Ascending aorta (tissue), 2 donors: ENCODE results near the gene BEND7. TPM values are rescaled to one million over a fixed set of nuclear protein-coding genes. Genes with fewer than 3 reads are reported as not detected.
"Not testable (repeated sequence)": the region's sequence is repeated elsewhere in the genome, so short reads cannot be mapped to it uniquely, and the experiment has no call there.

Experiments
- DNase-seq, 2 donors: peaks; one replicate each; pipeline ENCODE4 v3.0.0-alpha.2; 2019; ENCODE audit warnings: low spot score in 2 of 2
- H3K27ac ChIP-seq, 2 donors: fragments of 200-600 bp; sonication (generic); one replicate each; pipeline ENCODE4 v1.5.1; 2016 to 2017; ENCODE audit warnings: mild to moderate bottlenecking in 1 of 2
- H3K27me3 ChIP-seq: fragments of 200-600 bp; sonication (generic); one replicate; pipeline ENCODE4 v1.5.1; 2017
- H3K36me3 ChIP-seq, 2 donors: fragments of 200-600 bp; sonication (generic); one replicate each; pipeline ENCODE4 v1.5.1; 2016
- H3K4me1 ChIP-seq, 2 donors: fragments of 200-600 bp; sonication (generic); one replicate each; pipeline ENCODE4 v1.5.1; 2016 to 2017; ENCODE audit warnings: mild to moderate bottlenecking in 1 of 2
- H3K4me3 ChIP-seq, 2 donors: fragments of 200-600 bp; sonication (generic); one replicate each; pipeline ENCODE4 v1.5.1; 2016 to 2017; ENCODE audit warnings: mild to moderate bottlenecking in 1 of 2
- H3K9me3 ChIP-seq, 2 donors: fragments of 200-600 bp; sonication (generic); one replicate each; pipeline ENCODE4 v1.5.1; 2016
- intact Hi-C: fragments of 100-400 bp; cut with DNase I; formaldehyde crosslinking; loops from one replicate; pipeline ENCODE4 v1.15.1; 2023
- total RNA-seq: library from RNA; depleted of rRNA; stranded (reverse); fragments of >200 nt; gene quantifications from one replicate; pipeline ENCODE4 v1.1.0, GENCODE V29; 2016
- TF ChIP-seq, protein P1 (sequence below), 3 experiments: fragments of 200-600 bp in 2 of 3; fragments of 450-650 bp in 1 of 3; sonication (generic) in 2 of 3; IDR thresholded peaks; one replicate each; pipeline ENCODE4 v1.5.1; 2016 to 2019; ENCODE audit warnings: antibody characterized with exemption in 3 of 3, mild to moderate bottlenecking in 1 of 3, moderate library complexity in 1 of 3

Gene BEND7
- total RNA-seq, 1 donor from 2014 or later = 6.9 TPM

DNA sequence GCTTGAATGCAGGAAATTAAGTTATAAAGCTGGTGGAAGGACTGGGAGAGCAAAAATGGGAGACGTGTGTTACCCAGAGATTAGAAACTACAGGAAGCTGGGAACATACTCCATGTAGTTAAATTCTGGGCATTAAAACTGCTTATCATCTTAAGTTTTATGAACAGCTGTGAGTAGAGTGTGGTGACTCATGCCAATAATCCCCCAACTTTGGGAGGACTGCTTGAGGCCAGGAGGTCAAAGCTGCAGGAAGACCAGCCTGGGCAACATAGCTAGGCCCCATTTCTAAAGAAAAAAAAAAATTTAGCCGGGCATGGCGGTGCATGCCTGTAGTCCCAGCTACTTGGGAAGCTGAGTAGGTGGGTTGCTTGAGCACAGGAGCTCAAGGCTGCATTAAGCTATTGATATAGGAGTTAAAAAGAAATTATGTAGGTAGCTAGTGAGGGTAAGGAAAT lies 124.5 kb downstream of the BEND7 start:
- H3K4me3 ChIP-seq = no peak overlapping the region
- no peaks in the 10 kb centered on the region for H3K36me3 ChIP-seq
- H3K27me3 ChIP-seq = no peaks in the 10 kb centered on the region
- no peak for DNase-seq
- intact Hi-C loops = no loop called here
- H3K4me1 ChIP-seq = no peaks in the 10 kb centered on the region
- H3K27ac ChIP-seq = no peak overlapping the region
- TF ChIP-seq, protein P1, sequence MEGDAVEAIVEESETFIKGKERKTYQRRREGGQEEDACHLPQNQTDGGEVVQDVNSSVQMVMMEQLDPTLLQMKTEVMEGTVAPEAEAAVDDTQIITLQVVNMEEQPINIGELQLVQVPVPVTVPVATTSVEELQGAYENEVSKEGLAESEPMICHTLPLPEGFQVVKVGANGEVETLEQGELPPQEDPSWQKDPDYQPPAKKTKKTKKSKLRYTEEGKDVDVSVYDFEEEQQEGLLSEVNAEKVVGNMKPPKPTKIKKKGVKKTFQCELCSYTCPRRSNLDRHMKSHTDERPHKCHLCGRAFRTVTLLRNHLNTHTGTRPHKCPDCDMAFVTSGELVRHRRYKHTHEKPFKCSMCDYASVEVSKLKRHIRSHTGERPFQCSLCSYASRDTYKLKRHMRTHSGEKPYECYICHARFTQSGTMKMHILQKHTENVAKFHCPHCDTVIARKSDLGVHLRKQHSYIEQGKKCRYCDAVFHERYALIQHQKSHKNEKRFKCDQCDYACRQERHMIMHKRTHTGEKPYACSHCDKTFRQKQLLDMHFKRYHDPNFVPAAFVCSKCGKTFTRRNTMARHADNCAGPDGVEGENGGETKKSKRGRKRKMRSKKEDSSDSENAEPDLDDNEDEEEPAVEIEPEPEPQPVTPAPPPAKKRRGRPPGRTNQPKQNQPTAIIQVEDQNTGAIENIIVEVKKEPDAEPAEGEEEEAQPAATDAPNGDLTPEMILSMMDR (IDR thresholded peaks at IDR 0.05) = no peak
- H3K9me3 ChIP-seq = no peaks in the 10 kb centered on the region

DNA sequence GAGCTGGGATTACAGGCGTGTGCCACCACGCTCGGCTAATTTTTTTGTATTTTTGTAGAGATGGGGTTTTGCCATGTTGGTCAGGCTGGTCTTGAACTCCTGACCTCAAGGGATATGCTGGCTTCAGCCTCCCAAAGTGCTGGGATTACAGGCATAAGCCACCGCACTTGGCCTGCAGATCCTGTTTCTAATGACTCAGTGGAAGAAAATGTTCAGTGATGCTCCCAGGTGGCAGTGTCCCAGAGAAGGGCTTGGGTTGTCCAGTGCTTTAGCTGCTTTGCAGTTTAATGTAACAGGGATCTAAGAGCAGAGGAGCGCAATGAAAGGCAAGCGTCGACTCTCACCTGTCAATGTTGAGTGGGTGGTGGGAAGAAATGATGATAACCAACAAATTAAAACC lies 125.4 kb downstream of the BEND7 start:
- not testable (repeated sequence) for DNase-seq

DNA sequence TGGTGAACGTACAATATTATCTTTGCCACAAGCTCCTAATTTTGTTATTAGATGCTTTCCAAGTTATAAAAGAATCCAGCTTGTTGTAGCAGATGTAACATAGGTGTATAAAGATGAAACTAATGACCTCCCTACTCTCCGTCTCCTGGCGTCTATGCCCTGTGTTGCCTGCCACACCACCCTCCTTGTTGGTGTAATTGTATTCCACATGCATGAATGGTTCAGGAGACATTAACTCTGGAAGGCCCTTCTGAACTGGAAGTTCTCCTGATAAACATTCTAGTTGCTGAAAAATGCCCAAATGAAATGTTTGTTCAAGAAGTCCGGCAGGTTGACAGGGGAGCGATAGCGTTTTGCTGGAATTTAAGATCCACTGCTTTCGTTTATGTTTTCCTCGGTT lies 126.8 kb downstream of the BEND7 start:
- no peaks in the 10 kb centered on the region for H3K27me3 ChIP-seq
- H3K27ac ChIP-seq = no peak overlapping the region
- H3K9me3 ChIP-seq = no peaks in the 10 kb centered on the region
- TF ChIP-seq, protein P1 (IDR thresholded peaks at IDR 0.05) = no peak
- DNase-seq = no peak
- H3K4me1 ChIP-seq = no peaks in the 10 kb centered on the region
- H3K4me3 ChIP-seq = no peak overlapping the region
- intact Hi-C loops = no loop called here
- H3K36me3 ChIP-seq = no peaks in the 10 kb centered on the region

More for the DNA sequence above, 125.4 kb downstream of the BEND7 start:
- H3K27me3 ChIP-seq, H3K9me3 ChIP-seq, intact Hi-C loops, H3K27ac ChIP-seq, H3K4me1 ChIP-seq, H3K36me3 ChIP-seq, H3K4me3 ChIP-seq: not testable (repeated sequence)

DNA sequence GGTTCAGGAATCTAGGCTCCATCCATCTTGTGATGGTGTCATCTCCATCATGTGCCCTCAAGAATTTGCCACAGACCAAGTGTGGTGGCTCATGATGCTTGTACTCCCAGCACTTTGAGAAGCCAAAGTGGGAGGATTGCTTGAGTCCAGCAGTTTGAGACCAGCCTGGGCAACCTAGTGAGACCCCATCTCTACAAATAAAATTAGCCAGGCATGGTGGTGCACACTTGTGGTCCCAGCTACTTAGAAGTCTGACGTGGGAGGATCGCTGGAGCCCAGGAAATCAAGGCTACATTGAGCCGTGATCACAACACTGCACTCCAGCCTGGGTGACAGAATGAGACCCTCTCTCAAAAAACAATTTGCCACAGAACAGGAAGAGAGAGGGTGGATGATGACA lies 127.7 kb downstream of the BEND7 start:
- TF ChIP-seq, protein P1 (IDR thresholded peaks at IDR 0.05) = no peak
- no peaks in the 10 kb centered on the region for H3K9me3 ChIP-seq
- DNase-seq = no peak
- H3K27me3 ChIP-seq = no peaks in the 10 kb centered on the region
- no peaks in the 10 kb centered on the region for H3K4me1 ChIP-seq
- H3K27ac ChIP-seq = no peak overlapping the region
- intact Hi-C loops = no loop called here
- no peak overlapping the region for H3K4me3 ChIP-seq
- no peaks in the 10 kb centered on the region for H3K36me3 ChIP-seq

DNA sequence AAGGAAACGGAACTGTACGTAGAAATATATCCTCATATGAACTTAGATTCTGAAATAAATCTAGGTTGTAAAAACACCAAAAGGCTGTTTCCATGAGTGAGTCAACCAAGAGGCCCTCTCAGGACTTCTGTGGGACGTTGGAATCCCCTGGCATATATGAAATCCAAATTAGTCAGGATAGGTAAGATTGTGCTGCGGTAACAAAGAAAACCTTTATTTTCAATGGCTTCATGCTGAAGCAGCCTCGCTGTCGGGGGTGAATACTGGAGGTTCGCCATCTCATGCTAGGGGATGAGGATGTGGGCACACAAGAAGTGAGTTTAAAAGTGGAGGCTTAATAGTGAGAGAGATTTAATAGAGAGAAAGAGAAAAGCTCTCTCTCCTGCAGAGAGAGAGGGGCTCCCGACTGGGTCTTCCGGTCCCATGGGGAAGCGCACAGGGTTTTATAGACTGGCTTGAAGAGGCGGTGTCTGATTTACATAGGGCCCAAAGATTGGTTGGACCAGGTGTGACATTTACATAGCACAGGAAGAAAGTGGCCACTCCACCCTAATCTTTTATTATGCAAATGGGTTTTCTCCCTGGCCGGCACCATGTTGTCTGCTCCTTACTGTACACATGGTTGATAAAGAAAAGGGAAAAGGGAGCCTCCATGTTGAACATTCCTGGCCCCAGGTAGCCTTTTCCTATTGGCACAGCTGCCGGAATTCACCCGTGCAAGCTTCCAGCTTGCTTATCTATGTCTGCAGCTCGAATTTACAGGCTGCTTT lies 128.4 kb downstream of the BEND7 start:
- TF ChIP-seq, protein P1 (IDR thresholded peaks at IDR 0.05) = no peak
- H3K27ac ChIP-seq = no peak overlapping the region
- no peaks in the 10 kb centered on the region for H3K27me3 ChIP-seq
- H3K4me1 ChIP-seq = no peaks in the 10 kb centered on the region
- no peak overlapping the region for H3K4me3 ChIP-seq
- no peaks in the 10 kb centered on the region for H3K9me3 ChIP-seq
- no peak for DNase-seq
- intact Hi-C loops = no loop called here
- no peaks in the 10 kb centered on the region for H3K36me3 ChIP-seq

DNA sequence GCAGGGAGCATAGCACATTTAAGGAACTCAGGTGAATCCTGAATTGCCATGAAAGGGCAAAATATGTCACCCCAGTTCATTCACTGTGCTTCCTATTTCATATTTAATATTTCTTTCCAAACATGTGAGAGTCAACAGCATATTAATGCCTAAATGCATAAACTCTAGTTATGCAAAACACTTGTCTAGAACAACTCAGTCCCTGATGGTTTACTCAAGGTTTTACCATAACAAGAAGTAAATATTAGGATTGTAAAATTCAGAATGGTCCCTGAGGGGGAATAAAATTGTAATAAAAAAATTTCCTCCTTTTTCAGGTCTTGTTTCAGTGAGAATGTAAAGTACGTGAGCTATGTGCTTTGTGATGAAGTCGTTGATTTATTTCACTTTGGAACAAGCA lies 129.1 kb downstream of the BEND7 start:
- TF ChIP-seq, protein P1 (IDR thresholded peaks at IDR 0.05) = no peak
- no peaks in the 10 kb centered on the region for H3K9me3 ChIP-seq
- intact Hi-C loops = no loop called here

More for the DNA sequence above, 129.1 kb downstream of the BEND7 start:
- Histone ChIP-seq H3K4me1 (no peaks in the 10 kb centered on the region), H3K27me3 (no peaks in the 10 kb centered on the region), H3K36me3 (no peaks in the 10 kb centered on the region), H3K27ac (no peak overlapping the region), H3K4me3 (no peak overlapping the region)
- DNase-seq = no peak
